Endothelial cell of umbilical vein (primary cell): ENCODE results near the gene CERS6. TPM values are rescaled to one million over a fixed set of nuclear protein-coding genes. Genes with fewer than 3 reads are reported as not detected.

Source experiments
- BruUV-seq: library from RNA; stranded (reverse); fragments of 400-500 nt; replicated peaks from 2 replicates; lab custom pipeline; 2021; lab: Mats Ljungman, UMichigan
- CTCF ChIA-PET: fragments of 300-600, 350-600 bp; sonication (Branson Sonifier 250); formaldehyde crosslinking; loops from one replicate; lab custom pipeline; 2021; ENCODE audit warnings: antibody characterized with exemption, inconsistent platforms; lab: Charles Lee
- POLR2A ChIA-PET: fragments of 300-600, 350-600 bp; sonication (Branson Sonifier 250); formaldehyde crosslinking; loops from one replicate; lab custom pipeline; 2021; ENCODE audit warnings: antibody characterized with exemption, inconsistent platforms; lab: Charles Lee
- DNase-seq: peaks from one replicate; pipeline ENCODE4 v3.0.0-alpha.2; 2011; ENCODE audit warnings: low read depth, low spot score
- FAIRE-seq: peaks from 2 replicates; lab custom pipeline; 2011; peaks lifted over from hg19 to GRCh38; lab: Jason Lieb, UNC
- H2AFZ ChIP-seq: 2 replicates; pipeline ENCODE4 v1.6.0; 2012; ENCODE audit warnings: low read depth, low read length, control low read depth, inconsistent platforms
- H3K27ac ChIP-seq: 2 replicates; pipeline ENCODE4 v1.5.1; 2011; ENCODE audit warnings: low read depth, mild to moderate bottlenecking, control low read depth, low read length, moderate library complexity; ENCODE audit not compliant: insufficient read depth
- H3K27me3 ChIP-seq, 2 experiments: 2 replicates each; pipeline versions ENCODE4 v1.6.0 to v1.6.1; 2011; ENCODE audit warnings: low read length in 2 of 2, mixed read lengths in 1 of 2; ENCODE audit not compliant: control insufficient read depth in 2 of 2, insufficient read depth in 2 of 2
- H3K36me3 ChIP-seq, 2 experiments: 2 replicates in 1 of 2; 3 replicates in 1 of 2; pipeline ENCODE4 v1.5.1; 2011; ENCODE audit warnings: low read length in 2 of 2, mild to moderate bottlenecking in 1 of 2, moderate library complexity in 1 of 2; ENCODE audit not compliant: control insufficient read depth in 2 of 2, insufficient read depth in 2 of 2; ENCODE audit errors: extremely low read depth in 1 of 2
- H3K4me1 ChIP-seq: 3 replicates; pipeline ENCODE4 v1.5.1; 2011; ENCODE audit warnings: mild to moderate bottlenecking, low read length; ENCODE audit not compliant: control insufficient read depth, insufficient read depth; ENCODE audit errors: extremely low read depth
- H3K4me2 ChIP-seq: 2 replicates; pipeline ENCODE4 v1.6.1; 2011; ENCODE audit warnings: low read length, control low read depth, mixed read lengths; ENCODE audit not compliant: insufficient read depth
- H3K4me3 ChIP-seq, 3 experiments: fragments of 200-600 bp in 1 of 3; sonication (generic), shearing (Covaris generic) in 1 of 3; replicated peaks in 1 of 3; 2 replicates each; pipeline ENCODE4 v1.5.1; 2011 to 2016; ENCODE audit warnings: control low read depth in 3 of 3, low read length in 3 of 3, mild to moderate bottlenecking in 2 of 3, inconsistent platforms in 1 of 3, low read depth in 1 of 3, moderate library complexity in 1 of 3; ENCODE audit not compliant: insufficient read depth in 1 of 3
- H3K79me2 ChIP-seq: 2 replicates; pipeline ENCODE4 v1.6.0; 2012; ENCODE audit warnings: low read length, inconsistent platforms; ENCODE audit not compliant: control insufficient read depth, insufficient read depth
- H3K9ac ChIP-seq: replicated peaks from 2 replicates; pipeline ENCODE3; 2011; ENCODE audit warnings: low read length, control low read depth; ENCODE audit not compliant: insufficient read depth; ENCODE audit errors: extremely low read depth
- H3K9me1 ChIP-seq: replicated peaks from 3 replicates; pipeline ENCODE4 v1.6.0; 2011; ENCODE audit warnings: mild to moderate bottlenecking, low read length; ENCODE audit not compliant: control insufficient read depth, insufficient read depth; ENCODE audit errors: extremely low read depth
- H3K9me3 ChIP-seq: replicated peaks from 2 replicates; pipeline ENCODE4 v1.5.1; 2012; ENCODE audit warnings: low read length, inconsistent platforms; ENCODE audit not compliant: control insufficient read depth, insufficient read depth
- H4K20me1 ChIP-seq: replicated peaks from 2 replicates; pipeline ENCODE3; 2011; ENCODE audit warnings: mild to moderate bottlenecking, low read length; ENCODE audit not compliant: control insufficient read depth, insufficient read depth; ENCODE audit errors: extremely low read depth
- CTCF ChIP-seq, 2 donors: IDR thresholded peaks; 1 replicate in 1 of 2; 2 replicates in 1 of 2; pipeline ENCODE4 v1.5.1; 2011; ENCODE audit warnings: low read length in 2 of 2, mild to moderate bottlenecking in 2 of 2, moderate library complexity in 2 of 2, control low read depth in 1 of 2, inconsistent platforms in 1 of 2, low read depth in 1 of 2; ENCODE audit not compliant: insufficient read depth in 1 of 2; ENCODE audit errors: extremely low read depth in 1 of 2
- EZH2 ChIP-seq: IDR thresholded peaks from 2 replicates; pipeline ENCODE4 v1.6.1; 2012; ENCODE audit warnings: borderline replicate concordance, low read depth, mild to moderate bottlenecking, moderate library complexity, low read length, inconsistent platforms; ENCODE audit not compliant: severe bottlenecking
- FOS ChIP-seq: IDR thresholded peaks from 2 replicates; pipeline ENCODE4 v1.6.1; 2011; ENCODE audit warnings: mild to moderate bottlenecking, low read length, moderate library complexity, borderline replicate concordance; ENCODE audit not compliant: insufficient read depth
- GATA2 ChIP-seq: IDR thresholded peaks from 2 replicates; pipeline ENCODE4 v1.7.0; 2011; ENCODE audit warnings: low read depth, mild to moderate bottlenecking, moderate library complexity, mixed read lengths, low read length; ENCODE audit not compliant: insufficient read length, insufficient read depth
- MYC ChIP-seq: IDR thresholded peaks from one replicate; pipeline ENCODE4 v1.6.1; 2011; ENCODE audit warnings: mild to moderate bottlenecking, low read depth, low read length
- POLR2A ChIP-seq: IDR thresholded peaks from 2 replicates; pipeline ENCODE4 v1.6.1; 2012; ENCODE audit warnings: low read depth, mild to moderate bottlenecking, control low read depth, low read length
- POLR2AphosphoS5 ChIP-seq: IDR thresholded peaks from 2 replicates; pipeline ENCODE4 v1.6.1; 2012; ENCODE audit warnings: low read depth, mild to moderate bottlenecking, control low read depth, low read length, moderate library complexity; ENCODE audit not compliant: insufficient read depth
- dilution Hi-C: fragments of 300-500 bp; cut with MboI; formaldehyde crosslinking; loops from one replicate; pipeline ENCODE4 v1.15.0; 2019; ENCODE audit warnings: low sequenced_read_pairs; ENCODE audit not compliant: extremely low pct_ligation_motif_present
- intact Hi-C: fragments of 100-400 bp; cut with micrococcal nuclease; formaldehyde crosslinking; loops from one replicate; pipeline ENCODE4 v1.10.0; 2022
- polyA plus RNA-seq, 4 experiments: library from polyadenylated mRNA; depleted of rRNA in 3 of 4; stranded (reverse) in 3 of 4; unstranded in 1 of 4; fragments of >200 nt; gene quantifications; 2 replicates each; pipeline versions ENCODE4 v1.2.1 to v1.2.3, GENCODE V29; 2011 to 2012; ENCODE audit warnings: missing spikeins in 1 of 4
- total RNA-seq: library from RNA; stranded (reverse); gene quantifications from 2 replicates; pipeline ENCODE4 v1.2.3, GENCODE V29; 2021
- TF ChIP-seq, protein P1 (sequence below): IDR thresholded peaks from 2 replicates; pipeline ENCODE4 v1.6.1; 2011; ENCODE audit not compliant: insufficient read depth, insufficient read length

The CERS6 gene
- total and polyA plus RNA-seq, 2 donors (not counting 3 experiments of a cell fraction or from before 2014, with no cell fraction given), result 2.7 to 11.7 TPM

- dilution Hi-C loops, result no loop called here
- Histone ChIP-seq H3K79me2 (no peaks in the 10 kb centered on the region), H3K27ac (no peak overlapping the region), H3K4me3 (no peak overlapping the region), H3K36me3 (no peaks in the 10 kb centered on the region), H3K9me3 (no peaks in the 10 kb centered on the region), H2AFZ (no peak overlapping the region), H3K27me3 (no peaks in the 10 kb centered on the region), H4K20me1 (no peaks in the 10 kb centered on the region), H3K9me1 (no peaks in the 10 kb centered on the region), H3K4me1 (peaks cover 4% of the 10 kb centered on the region), H3K4me2 (no peak overlapping the region), H3K9ac (no peak overlapping the region)
- FAIRE-seq (no peak), DNase-seq (no peak)
- intact Hi-C loops, result no loop called here
- ChIA-PET CTCF (no interaction called here), POLR2A (no interaction called here)
- BruUV-seq, result no TSS peak
- TF ChIP-seq GATA2 (no peak), POLR2A (no peak), CTCF (IDR thresholded peaks at IDR 0.05; ENCODE audit: extremely low read depth in 1 of 2, insufficient read depth in 1 of 2, low read depth in 1 of 2, low read length in 2 of 2) (no peak), POLR2AphosphoS5 (no peak), MYC (no peak), EZH2 (no peak), FOS (no peak)
- TF ChIP-seq, protein P1, sequence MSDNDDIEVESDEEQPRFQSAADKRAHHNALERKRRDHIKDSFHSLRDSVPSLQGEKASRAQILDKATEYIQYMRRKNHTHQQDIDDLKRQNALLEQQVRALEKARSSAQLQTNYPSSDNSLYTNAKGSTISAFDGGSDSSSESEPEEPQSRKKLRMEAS, result no peak
These were observed 17.5 kb upstream of the CERS6 start for GRCh38 chr2:168438553-168438952.
